Astrocyte (in vitro differentiated cells and primary cell): ENCODE results near the gene TRMT44. TPM values are rescaled to one million over a fixed set of nuclear protein-coding genes. Genes with fewer than 3 reads are reported as not detected.

Experiments
- DNase-seq: peaks from one replicate; pipeline ENCODE4 v3.0.0-alpha.2; 2010; ENCODE audit warnings: low read depth
- FAIRE-seq: peaks from 2 replicates; lab custom pipeline; 2011; peaks lifted over from hg19 to GRCh38; lab: Jason Lieb, UNC
- H2AFZ ChIP-seq: 2 replicates; pipeline ENCODE4 v1.6.0; 2012; ENCODE audit warnings: low read depth, low read length, inconsistent platforms
- H3K27ac ChIP-seq: 2 replicates; pipeline ENCODE4 v1.5.1; 2011; ENCODE audit warnings: low read depth, low read length, inconsistent platforms
- H3K27me3 ChIP-seq: 2 replicates; pipeline ENCODE4 v1.6.0; 2011; ENCODE audit warnings: low read length, inconsistent platforms; ENCODE audit not compliant: insufficient read depth
- H3K36me3 ChIP-seq: 2 replicates; pipeline ENCODE4 v1.5.1; 2011; ENCODE audit warnings: low read length, inconsistent platforms; ENCODE audit not compliant: insufficient read depth
- H3K4me1 ChIP-seq: 2 replicates; pipeline ENCODE4 v1.5.1; 2011; ENCODE audit warnings: low read length, inconsistent platforms; ENCODE audit not compliant: insufficient read depth
- H3K4me2 ChIP-seq: 2 replicates; pipeline ENCODE4 v1.6.0; 2012; ENCODE audit warnings: low read length, inconsistent platforms
- H3K4me3 ChIP-seq: 2 replicates; pipeline ENCODE4 v1.5.1; 2011; ENCODE audit warnings: low read depth, mild to moderate bottlenecking, low read length, inconsistent platforms; ENCODE audit not compliant: insufficient read depth
- H3K79me2 ChIP-seq: 2 replicates; pipeline ENCODE4 v1.6.0; 2012; ENCODE audit warnings: mild to moderate bottlenecking, low read length, inconsistent platforms; ENCODE audit not compliant: insufficient read depth
- H3K9ac ChIP-seq: 2 replicates; pipeline ENCODE4 v1.6.0; 2012; ENCODE audit warnings: mild to moderate bottlenecking, low read length, inconsistent platforms
- H3K9me3 ChIP-seq: 2 replicates; pipeline ENCODE4 v1.5.1; 2012; ENCODE audit warnings: low read depth, mild to moderate bottlenecking, low read length, inconsistent platforms; ENCODE audit not compliant: insufficient read depth
- H4K20me1 ChIP-seq: 2 replicates; pipeline ENCODE4 v1.6.0; 2012; ENCODE audit warnings: low read length, inconsistent platforms; ENCODE audit not compliant: insufficient read depth
- H3K27ac Mint-ChIP-seq: one replicate; pipeline ENCODE4 v1.8.0; 2021; ENCODE audit warnings: mild to moderate bottlenecking, mixed read lengths; ENCODE audit not compliant: unreplicated experiment
- H3K27me3 Mint-ChIP-seq: one replicate; pipeline ENCODE4 v1.8.0; 2021; ENCODE audit warnings: low read depth, mixed read lengths; ENCODE audit not compliant: unreplicated experiment
- H3K36me3 Mint-ChIP-seq: one replicate; pipeline ENCODE4 v1.8.0; 2021; ENCODE audit warnings: low read depth, mixed read lengths; ENCODE audit not compliant: unreplicated experiment
- H3K4me1 Mint-ChIP-seq: one replicate; pipeline ENCODE4 v1.8.0; 2021; ENCODE audit warnings: low read depth, mixed read lengths; ENCODE audit not compliant: unreplicated experiment
- H3K4me3 Mint-ChIP-seq: one replicate; pipeline ENCODE4 v1.8.0; 2021; ENCODE audit warnings: mild to moderate bottlenecking, moderate library complexity, mixed read lengths; ENCODE audit not compliant: unreplicated experiment
- H3K9me3 Mint-ChIP-seq: one replicate; pipeline ENCODE4 v1.8.0; 2021; ENCODE audit warnings: mild to moderate bottlenecking, mixed read lengths; ENCODE audit not compliant: unreplicated experiment
- CTCF ChIP-seq: IDR thresholded peaks from 2 replicates; pipeline ENCODE4 v1.5.1; 2011; ENCODE audit warnings: low read depth, mild to moderate bottlenecking, inconsistent platforms, low read length, moderate library complexity; ENCODE audit not compliant: insufficient read depth
- EZH2 ChIP-seq: IDR thresholded peaks from 2 replicates; pipeline ENCODE4 v1.6.1; 2012; ENCODE audit warnings: mild to moderate bottlenecking, low read length, inconsistent platforms; ENCODE audit not compliant: insufficient read depth
- total RNA-seq: library from RNA; stranded (reverse); gene quantifications from 2 replicates; pipeline ENCODE4 v1.2.1, GENCODE V29; 2021

The TRMT44 gene
- total RNA-seq, 1 donor from 2014 or later = 18.0 TPM

- H3K4me3 ChIP-seq = no peak overlapping the region
- H3K79me2 ChIP-seq = peaks cover 75% of the 10 kb centered on the region
- no peaks in the 10 kb centered on the region for H3K9me3 Mint-ChIP-seq
Observed at GRCh38 chr4:8446122-8446521, 5.5 kb downstream of the TRMT44 start.

GRCh38 chr4:8451440-8452182 is 11.0 kb downstream of the TRMT44 start:
- Histone ChIP-seq H4K20me1 (peaks cover 21% of the 10 kb centered on the region), H3K4me2 (no peak overlapping the region), H3K9ac (no peak overlapping the region), H3K9me3 (no peaks in the 10 kb centered on the region), H3K79me2 (peaks cover 20% of the 10 kb centered on the region), H3K27me3 (no peaks in the 10 kb centered on the region), H3K4me3 (no peak overlapping the region), H3K27ac (no peak overlapping the region), H3K4me1 (no peaks in the 10 kb centered on the region), H3K36me3 (peaks cover 20% of the 10 kb centered on the region), H2AFZ (no peak overlapping the region)
- Mint-ChIP-seq H3K9me3 (no peaks in the 10 kb centered on the region), H3K4me1 (no peaks in the 10 kb centered on the region), H3K36me3 (peaks cover 9% of the 10 kb centered on the region), H3K27me3 (no peaks in the 10 kb centered on the region), H3K27ac (no peak overlapping the region), H3K4me3 (no peak overlapping the region)
- no peak for TF ChIP-seq EZH2
- TF ChIP-seq CTCF = no peak
- FAIRE-seq (no peak), DNase-seq (no peak)

More at GRCh38 chr4:8446122-8446521, 5.5 kb downstream of the TRMT44 start:
- no peak for TF ChIP-seq CTCF
- TF ChIP-seq EZH2 = no peak
- H3K36me3 ChIP-seq = no peaks in the 10 kb centered on the region
- Mint-ChIP-seq H3K36me3 (peaks cover 8% of the 10 kb centered on the region), H3K27me3 (no peaks in the 10 kb centered on the region), H3K4me3 (peak overlapping the region; percentile 21), H3K27ac (no peak overlapping the region), H3K4me1 (peaks cover 28% of the 10 kb centered on the region)
- H3K27ac ChIP-seq = no peak overlapping the region
- no peak overlapping the region for H2AFZ ChIP-seq
- peaks cover 53% of the 10 kb centered on the region for H4K20me1 ChIP-seq
- H3K4me1 ChIP-seq = peaks cover 13% of the 10 kb centered on the region
- no peaks in the 10 kb centered on the region for H3K9me3 ChIP-seq
- H3K9ac ChIP-seq = no peak overlapping the region
- FAIRE-seq = no peak
- no peaks in the 10 kb centered on the region for H3K27me3 ChIP-seq
- no peak for DNase-seq
- no peak overlapping the region for H3K4me2 ChIP-seq

- H3K4me3 ChIP-seq = no peak overlapping the region
- H3K4me2 ChIP-seq = no peak overlapping the region
- H3K27me3 ChIP-seq = no peaks in the 10 kb centered on the region
- H3K36me3 ChIP-seq = peaks cover 20% of the 10 kb centered on the region
- peaks cover 13% of the 10 kb centered on the region for H3K36me3 Mint-ChIP-seq
- H3K27ac ChIP-seq = no peak overlapping the region
- no peak for FAIRE-seq
- no peak overlapping the region for H3K9ac ChIP-seq
- H4K20me1 ChIP-seq = peaks cover 22% of the 10 kb centered on the region
- no peak overlapping the region for H3K4me3 Mint-ChIP-seq
- no peaks in the 10 kb centered on the region for H3K9me3 ChIP-seq
- no peak for DNase-seq
- no peak overlapping the region for H2AFZ ChIP-seq
- H3K27me3 Mint-ChIP-seq = no peaks in the 10 kb centered on the region
- H3K4me1 Mint-ChIP-seq = no peaks in the 10 kb centered on the region
- H3K4me1 ChIP-seq = no peaks in the 10 kb centered on the region
- H3K27ac Mint-ChIP-seq = no peak overlapping the region
- H3K9me3 Mint-ChIP-seq = no peaks in the 10 kb centered on the region
- H3K79me2 ChIP-seq = no peaks in the 10 kb centered on the region
- no peak for TF ChIP-seq EZH2
- TF ChIP-seq CTCF = no peak
Observed at GRCh38 chr4:8453957-8454356, 13.4 kb downstream of the TRMT44 start.
